Caco-2 (cell line): Measurements from ENCODE around the gene STPG2. TPM values are rescaled to one million over a fixed set of nuclear protein-coding genes. Genes with fewer than 3 reads are reported as not detected.

Source experiments
- BruUV-seq: library from RNA; stranded (reverse); fragments of 400-500 nt; replicated peaks from 2 replicates; lab custom pipeline; 2021; lab: Mats Ljungman, UMichigan
- CTCF ChIA-PET: fragments of 300-600 bp; sonication (Branson Sonifier 250); formaldehyde crosslinking; loops from one replicate; lab custom pipeline; 2022; ENCODE audit warnings: antibody characterized with exemption; lab: Charles Lee
- POLR2A ChIA-PET: fragments of 300-600 bp; sonication (Branson Sonifier 250); formaldehyde crosslinking; loops from one replicate; lab custom pipeline; 2022; ENCODE audit warnings: antibody characterized with exemption; lab: Charles Lee
- DNase-seq, 2 experiments: peaks; one replicate each; pipeline versions ENCODE4 v3.0.0 to v3.0.0-alpha.2; 2020 to 2022
- H3K27me3 ChIP-seq: replicated peaks from 2 replicates; pipeline ENCODE4 v1.6.0; 2011; ENCODE audit warnings: low read length; ENCODE audit not compliant: control insufficient read depth, insufficient read depth
- H3K36me3 ChIP-seq: 2 replicates; pipeline ENCODE4 v1.5.1; 2011; ENCODE audit warnings: low read length; ENCODE audit not compliant: control insufficient read depth, insufficient read depth
- H3K4me1 ChIP-seq: fragments of 250-450 bp; sonication (Bioruptor Pico); 2 replicates; pipeline ENCODE4 v1.5.1; 2020; ENCODE audit warnings: mild to moderate bottlenecking
- H3K4me3 ChIP-seq: 2 replicates; pipeline ENCODE4 v1.5.1; 2011; ENCODE audit warnings: low read depth, mild to moderate bottlenecking, control low read depth, low read length
- H3K9me3 ChIP-seq: fragments of 250-450 bp; sonication (Bioruptor Pico); 2 replicates; pipeline ENCODE4 v1.5.1; 2020; ENCODE audit warnings: mild to moderate bottlenecking, moderate library complexity
- H3K27ac Mint-ChIP-seq: one replicate; pipeline ENCODE4 v1.8.0; 2022; ENCODE audit warnings: mixed read lengths; ENCODE audit not compliant: unreplicated experiment
- H3K27me3 Mint-ChIP-seq: one replicate; pipeline ENCODE4 v1.8.0; 2022; ENCODE audit warnings: mixed read lengths; ENCODE audit not compliant: insufficient read depth, unreplicated experiment
- H3K36me3 Mint-ChIP-seq: one replicate; pipeline ENCODE4 v1.8.0; 2022; ENCODE audit warnings: mild to moderate bottlenecking, mixed read lengths; ENCODE audit not compliant: insufficient read depth, unreplicated experiment
- H3K4me1 Mint-ChIP-seq: one replicate; pipeline ENCODE4 v1.8.0; 2022; ENCODE audit warnings: low read depth, mixed read lengths; ENCODE audit not compliant: unreplicated experiment
- H3K4me3 Mint-ChIP-seq: one replicate; pipeline ENCODE4 v1.8.0; 2022; ENCODE audit warnings: mild to moderate bottlenecking, moderate library complexity, mixed read lengths; ENCODE audit not compliant: unreplicated experiment
- H3K9me3 Mint-ChIP-seq: one replicate; pipeline ENCODE4 v1.8.0; 2022; ENCODE audit warnings: mixed read lengths; ENCODE audit not compliant: unreplicated experiment
- intact Hi-C: fragments of 100-400 bp; cut with micrococcal nuclease; formaldehyde crosslinking; loops from one replicate; pipeline ENCODE4 v1.10.0; 2022; ENCODE audit not compliant: unreplicated experiment
- total RNA-seq: library from RNA; stranded (reverse); gene quantifications from 2 replicates; pipeline ENCODE4 v1.2.3, GENCODE V29; 2022
- TF ChIP-seq, protein P1 (sequence below), 2 experiments: fragments of 200-600 bp in 1 of 2; IDR thresholded peaks; 1 replicate in 1 of 2; 2 replicates in 1 of 2; pipeline versions ENCODE4 v1.5.1 to v1.8.0; 2011 to 2022; ENCODE audit warnings: antibody characterized with exemption in 1 of 2, control low read depth in 1 of 2, inconsistent platforms in 1 of 2, low read depth in 1 of 2, low read length in 1 of 2, mild to moderate bottlenecking in 1 of 2, moderate library complexity in 1 of 2; ENCODE audit not compliant: insufficient read depth in 1 of 2, severe bottlenecking in 1 of 2, unreplicated experiment in 1 of 2

Gene STPG2
- total RNA-seq, 1 experiment from 2014 or later: not detected

DNA sequence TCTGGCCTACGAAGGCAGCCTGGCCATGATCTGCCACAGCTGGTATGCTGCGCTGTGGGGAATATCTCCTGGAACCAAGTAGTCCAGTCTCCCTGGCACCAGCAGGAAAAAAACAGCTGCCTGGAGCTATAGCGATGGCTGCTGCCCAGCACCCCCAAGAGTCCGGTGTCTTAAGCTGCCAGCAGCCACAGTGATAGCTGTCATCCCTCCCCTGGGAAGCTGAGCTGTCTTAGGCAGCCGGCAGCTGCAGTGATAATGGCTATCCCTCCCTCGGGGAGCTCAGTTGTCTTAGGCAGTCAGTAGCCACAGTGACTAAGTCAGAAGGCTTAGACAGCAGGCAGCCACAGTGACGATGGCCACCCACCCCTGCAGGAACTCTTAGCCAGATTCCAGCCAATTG lies 205.1 kb downstream of the STPG2 start:
- TF ChIP-seq, protein P1, sequence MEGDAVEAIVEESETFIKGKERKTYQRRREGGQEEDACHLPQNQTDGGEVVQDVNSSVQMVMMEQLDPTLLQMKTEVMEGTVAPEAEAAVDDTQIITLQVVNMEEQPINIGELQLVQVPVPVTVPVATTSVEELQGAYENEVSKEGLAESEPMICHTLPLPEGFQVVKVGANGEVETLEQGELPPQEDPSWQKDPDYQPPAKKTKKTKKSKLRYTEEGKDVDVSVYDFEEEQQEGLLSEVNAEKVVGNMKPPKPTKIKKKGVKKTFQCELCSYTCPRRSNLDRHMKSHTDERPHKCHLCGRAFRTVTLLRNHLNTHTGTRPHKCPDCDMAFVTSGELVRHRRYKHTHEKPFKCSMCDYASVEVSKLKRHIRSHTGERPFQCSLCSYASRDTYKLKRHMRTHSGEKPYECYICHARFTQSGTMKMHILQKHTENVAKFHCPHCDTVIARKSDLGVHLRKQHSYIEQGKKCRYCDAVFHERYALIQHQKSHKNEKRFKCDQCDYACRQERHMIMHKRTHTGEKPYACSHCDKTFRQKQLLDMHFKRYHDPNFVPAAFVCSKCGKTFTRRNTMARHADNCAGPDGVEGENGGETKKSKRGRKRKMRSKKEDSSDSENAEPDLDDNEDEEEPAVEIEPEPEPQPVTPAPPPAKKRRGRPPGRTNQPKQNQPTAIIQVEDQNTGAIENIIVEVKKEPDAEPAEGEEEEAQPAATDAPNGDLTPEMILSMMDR (IDR thresholded peaks at IDR 0.05; ENCODE audit: insufficient read depth in 1 of 2, low read depth in 1 of 2, low read length in 1 of 2, severe bottlenecking in 1 of 2, unreplicated experiment in 1 of 2): no peak
- H3K4me3 Mint-ChIP-seq: no peak overlapping the region
- no peak overlapping the region for H3K27ac Mint-ChIP-seq
- no TSS peak for BruUV-seq
- no peaks in the 10 kb centered on the region for H3K4me1 ChIP-seq
- no peaks in the 10 kb centered on the region for H3K36me3 Mint-ChIP-seq
- H3K9me3 ChIP-seq: no peaks in the 10 kb centered on the region
- H3K27me3 Mint-ChIP-seq: peaks cover 2% of the 10 kb centered on the region
- H3K4me1 Mint-ChIP-seq: no peaks in the 10 kb centered on the region
- DNase-seq: no peak
- H3K9me3 Mint-ChIP-seq: peaks cover 9% of the 10 kb centered on the region
- no peaks in the 10 kb centered on the region for H3K27me3 ChIP-seq
- H3K36me3 ChIP-seq: no peaks in the 10 kb centered on the region
- ChIA-PET CTCF (no interaction called here), POLR2A (no interaction called here)
- H3K4me3 ChIP-seq: no peak overlapping the region
- intact Hi-C loops: no loop called here

DNA sequence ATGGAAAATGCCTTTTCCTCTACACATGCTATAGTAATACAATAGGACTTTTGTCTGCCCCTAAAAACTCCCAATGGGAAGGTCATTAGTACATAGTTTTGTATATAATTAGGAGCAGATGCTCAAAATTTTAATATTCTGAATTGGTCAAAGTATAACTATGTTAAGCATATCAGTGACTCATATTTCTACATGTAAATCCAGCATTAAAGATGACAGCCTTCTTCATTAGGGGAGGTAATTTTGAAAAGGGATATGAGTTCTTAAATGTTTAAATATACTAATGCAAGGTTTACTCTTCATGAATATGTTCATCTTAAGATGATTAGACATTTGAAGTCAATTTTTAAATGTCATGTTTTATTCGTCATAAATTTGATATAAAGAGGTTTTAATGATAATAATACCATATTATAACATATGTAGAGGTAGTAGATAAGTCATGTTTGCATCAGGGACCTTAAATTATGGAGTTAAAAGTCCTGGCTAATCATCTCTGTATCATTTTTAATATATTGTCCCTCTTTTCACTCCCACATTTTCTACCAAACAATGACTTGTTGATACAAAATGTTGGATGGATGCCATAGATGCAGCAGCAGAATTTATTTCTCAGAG lies 218.8 kb downstream of the STPG2 start:
- H3K27me3 Mint-ChIP-seq: peaks cover 2% of the 10 kb centered on the region
- no TSS peak for BruUV-seq
- ChIA-PET CTCF (no interaction called here), POLR2A (no interaction called here)
- H3K4me3 Mint-ChIP-seq: no peak overlapping the region
- no peaks in the 10 kb centered on the region for H3K36me3 ChIP-seq
- no peak overlapping the region for H3K4me3 ChIP-seq
- TF ChIP-seq, protein P1 (IDR thresholded peaks at IDR 0.05; ENCODE audit: insufficient read depth in 1 of 2, low read depth in 1 of 2, low read length in 1 of 2, severe bottlenecking in 1 of 2, unreplicated experiment in 1 of 2): no peak
- no peaks in the 10 kb centered on the region for H3K9me3 Mint-ChIP-seq
- no peaks in the 10 kb centered on the region for H3K4me1 ChIP-seq
- no peaks in the 10 kb centered on the region for H3K4me1 Mint-ChIP-seq
- H3K27me3 ChIP-seq: no peaks in the 10 kb centered on the region
- intact Hi-C loops: no loop called here
- H3K36me3 Mint-ChIP-seq: no peaks in the 10 kb centered on the region
- no peaks in the 10 kb centered on the region for H3K9me3 ChIP-seq
- no peak for DNase-seq
- H3K27ac Mint-ChIP-seq: no peak overlapping the region

DNA sequence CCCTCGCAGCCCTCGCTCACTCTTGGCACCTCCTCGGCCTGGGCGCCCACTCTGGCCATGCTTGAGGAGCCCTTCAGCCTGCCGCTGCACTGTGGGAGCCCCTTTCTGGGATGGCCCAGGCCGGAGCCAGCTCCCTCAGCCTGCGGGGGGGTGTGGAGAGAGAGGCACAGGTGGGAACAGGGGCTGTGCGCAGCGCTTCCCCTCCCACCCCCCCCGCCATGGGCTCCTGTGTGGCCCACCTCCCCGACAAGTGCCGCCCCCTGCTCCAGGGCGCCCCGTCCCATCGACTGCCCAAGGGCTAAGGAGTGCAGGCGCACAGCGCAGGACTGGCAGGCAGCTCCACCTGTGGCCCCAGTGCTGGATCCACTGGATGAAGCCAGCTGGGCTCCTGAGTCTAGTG lies 220.2 kb downstream of the STPG2 start:
- no peaks in the 10 kb centered on the region for H3K27me3 ChIP-seq
- TF ChIP-seq, protein P1 (IDR thresholded peaks at IDR 0.05; ENCODE audit: insufficient read depth in 1 of 2, low read depth in 1 of 2, low read length in 1 of 2, severe bottlenecking in 1 of 2, unreplicated experiment in 1 of 2): no peak
- intact Hi-C loops: no loop called here
- BruUV-seq: no TSS peak
- no peaks in the 10 kb centered on the region for H3K9me3 Mint-ChIP-seq
- H3K36me3 Mint-ChIP-seq: no peaks in the 10 kb centered on the region
- H3K36me3 ChIP-seq: no peaks in the 10 kb centered on the region
- H3K27me3 Mint-ChIP-seq: peaks cover 2% of the 10 kb centered on the region
- no peak overlapping the region for H3K4me3 ChIP-seq
- H3K9me3 ChIP-seq: no peaks in the 10 kb centered on the region
- no peak for DNase-seq
- ChIA-PET POLR2A (no interaction called here), CTCF (no interaction called here)
- no peak overlapping the region for H3K27ac Mint-ChIP-seq
- no peak overlapping the region for H3K4me3 Mint-ChIP-seq
- no peaks in the 10 kb centered on the region for H3K4me1 ChIP-seq
- H3K4me1 Mint-ChIP-seq: no peaks in the 10 kb centered on the region
